Stimulated activated CD8-positive, alpha-beta memory T cell treated with anti-CD3 and anti-CD28 coated beads, Interleukin-4, amount 100 ng/mL, for 1 hour (primary cell): ENCODE data around the gene SS18L1.

Experiments used
- DNase-seq, 2 donors: peaks; one replicate each; pipeline ENCODE4 v3.0.0-alpha.2; 2020; ENCODE audit warnings: low read depth in 2 of 2, low spot score in 1 of 2

Gene SS18L1

GRCh38 chr20:62208795-62209755 is 65.5 kb downstream of the SS18L1 start:
- no peak for DNase-seq

DNA sequence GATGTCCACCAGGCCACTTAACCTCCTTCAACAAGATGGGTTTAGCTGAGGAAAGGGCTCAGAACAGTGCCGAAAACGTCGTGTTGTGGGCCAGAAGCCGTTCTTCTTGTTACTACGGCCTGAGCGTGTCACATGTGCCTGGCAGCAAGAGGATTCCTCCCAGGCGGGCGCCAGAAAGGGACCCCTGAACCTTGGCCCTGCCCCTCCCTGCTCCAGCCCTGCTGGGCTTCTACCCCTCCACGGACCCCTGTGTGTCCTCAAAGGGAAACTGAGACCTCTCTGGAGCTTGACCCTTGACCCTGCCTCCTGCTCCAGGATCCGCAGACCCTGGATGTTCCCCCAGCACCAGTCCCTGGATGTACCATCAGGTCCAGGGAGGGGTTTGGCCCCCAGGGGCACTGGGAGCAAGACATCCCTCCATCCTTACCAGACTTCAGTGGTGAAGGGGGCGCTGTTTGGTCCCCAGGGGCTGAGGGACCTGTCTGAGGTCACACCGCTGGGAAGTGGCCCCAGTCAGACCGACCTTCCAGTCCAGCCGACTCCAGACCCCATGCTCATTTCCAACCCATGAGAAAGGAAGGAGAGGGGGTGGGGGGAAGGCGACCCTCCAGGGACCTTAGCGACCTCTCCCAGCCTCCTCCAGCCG is 66.4 kb downstream of the SS18L1 start:
- DNase-seq, result no peak

- DNase-seq, result no peak
Measured at GRCh38 chr20:62210496-62210855, 66.9 kb downstream of the SS18L1 start.

- DNase-seq, result no peak
Measured at GRCh38 chr20:62211216-62211615, 67.6 kb downstream of the SS18L1 start.

GRCh38 chr20:62211769-62212288 is 68.3 kb downstream of the SS18L1 start:
- no peak for DNase-seq

DNA sequence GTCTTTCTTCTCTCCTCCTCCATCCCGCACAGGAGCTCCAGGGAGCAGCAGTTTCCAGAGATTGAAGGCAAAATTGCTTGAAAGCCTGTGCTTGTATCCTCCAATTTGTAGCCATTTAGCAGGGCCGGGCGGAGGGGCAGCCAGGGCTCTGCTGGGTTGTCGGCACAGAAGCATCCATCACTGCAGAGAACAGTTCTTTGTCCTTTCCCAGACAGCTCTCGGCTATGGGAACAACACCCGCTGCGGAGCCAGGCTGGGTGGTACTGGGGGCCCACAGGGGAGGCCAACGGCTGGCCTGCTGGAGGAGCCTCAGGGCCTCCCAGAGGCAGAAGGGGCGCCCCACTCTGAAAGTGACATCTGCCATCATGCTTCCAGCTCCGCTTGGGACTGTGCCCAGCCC is 68.7 kb downstream of the SS18L1 start:
- DNase-seq, result no peak

DNA sequence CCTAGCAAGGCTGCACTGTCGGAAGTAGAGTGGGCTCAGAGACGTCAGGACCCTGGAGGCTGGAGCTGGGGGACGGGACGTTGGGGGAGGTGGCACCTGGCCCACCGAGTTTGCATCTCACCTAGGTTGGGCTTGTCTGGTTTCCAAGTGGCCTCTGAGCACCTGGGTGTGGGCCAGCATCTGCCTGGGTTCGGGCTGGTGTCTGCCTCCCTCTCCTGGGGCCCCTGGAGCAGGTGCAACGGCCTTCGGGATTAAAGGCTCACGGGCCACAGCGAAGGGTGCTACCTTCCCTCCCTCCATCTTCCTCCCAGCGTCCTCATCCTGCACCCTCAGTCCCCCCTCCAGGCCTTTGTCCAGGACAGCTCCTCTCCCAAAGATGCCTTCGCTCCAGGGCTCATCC is 70.5 kb downstream of the SS18L1 start:
- DNase-seq, result no peak

DNA sequence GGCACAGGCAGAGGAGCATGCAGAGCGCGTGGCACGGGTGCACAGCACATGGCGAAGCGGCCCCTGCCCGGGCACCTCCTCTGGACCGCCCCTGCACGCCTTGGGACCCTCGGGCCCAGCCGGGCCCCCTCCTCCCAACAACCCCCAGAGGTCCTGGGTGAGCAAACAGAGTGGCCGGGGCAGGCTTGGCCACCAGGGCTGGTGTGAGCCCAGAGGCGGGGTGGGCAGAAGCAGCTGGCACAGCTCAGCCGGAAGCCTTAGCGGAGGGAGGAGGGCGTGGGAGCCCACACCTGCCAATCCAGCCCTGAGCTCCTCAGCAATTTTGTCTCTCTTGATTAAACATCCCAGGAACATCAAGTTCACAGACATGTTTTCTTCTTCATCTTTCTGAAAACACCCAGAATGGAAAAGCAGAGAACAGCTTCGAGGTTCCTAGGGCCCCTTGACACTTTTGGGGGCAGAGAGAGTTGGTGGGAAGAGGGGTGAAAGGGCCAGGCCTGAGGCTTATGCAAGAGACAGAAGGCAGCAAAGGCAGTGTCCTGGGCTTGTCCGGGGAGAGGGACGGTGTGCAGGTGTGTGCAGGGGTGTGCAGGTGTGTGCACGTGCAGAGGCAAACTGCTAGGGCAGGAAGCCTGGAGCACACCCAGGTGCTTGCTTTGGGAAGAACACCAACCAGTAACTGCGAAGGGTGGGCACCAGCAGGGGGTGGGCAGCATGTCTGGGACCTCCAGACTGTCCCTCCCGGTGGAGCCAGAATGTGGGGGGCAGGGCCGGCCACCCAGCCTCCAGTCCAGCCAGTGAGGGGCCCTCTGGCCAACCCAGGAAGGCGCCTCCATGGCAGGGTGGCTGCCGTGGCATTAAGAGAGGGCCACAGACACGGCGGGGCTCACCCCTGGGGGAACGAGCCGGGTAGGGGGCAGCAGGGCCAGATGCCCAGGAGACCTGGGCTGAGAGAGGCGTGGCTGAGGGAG is 71.7 kb downstream of the SS18L1 start:
- no peak for DNase-seq

DNA sequence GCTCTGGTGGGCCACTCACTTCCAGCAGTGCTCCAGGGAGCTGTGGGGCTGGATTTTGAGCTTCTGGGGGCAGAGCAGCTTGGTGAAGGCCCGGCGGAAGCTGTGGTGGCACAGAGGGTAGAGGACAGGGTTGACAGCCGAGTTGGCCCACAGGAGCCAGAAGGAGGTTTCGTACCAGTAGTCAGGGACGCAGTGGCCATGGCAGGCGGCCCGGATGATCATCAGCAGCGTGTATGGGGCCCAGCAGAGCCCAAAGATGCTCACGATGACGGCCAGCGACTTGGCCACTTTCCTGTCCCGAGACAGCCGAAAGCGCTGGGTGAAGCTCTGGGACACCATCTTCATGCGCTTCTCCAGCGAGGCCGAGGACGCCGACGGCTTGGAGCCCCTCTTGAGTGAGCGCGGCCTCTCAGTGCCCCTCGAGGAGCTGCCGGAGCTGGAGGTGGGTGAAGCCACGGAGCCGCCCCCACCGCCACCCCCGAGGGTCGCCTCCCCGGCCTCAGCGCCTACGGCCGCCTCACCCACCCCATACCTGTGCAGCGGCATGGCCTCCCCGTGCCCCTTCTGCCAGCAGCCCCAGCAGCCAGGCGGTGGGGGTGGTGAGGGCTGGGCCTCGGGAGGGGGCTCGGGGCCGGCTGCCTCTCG is 72.5 kb downstream of the SS18L1 start:
- DNase-seq, result no peak

DNA sequence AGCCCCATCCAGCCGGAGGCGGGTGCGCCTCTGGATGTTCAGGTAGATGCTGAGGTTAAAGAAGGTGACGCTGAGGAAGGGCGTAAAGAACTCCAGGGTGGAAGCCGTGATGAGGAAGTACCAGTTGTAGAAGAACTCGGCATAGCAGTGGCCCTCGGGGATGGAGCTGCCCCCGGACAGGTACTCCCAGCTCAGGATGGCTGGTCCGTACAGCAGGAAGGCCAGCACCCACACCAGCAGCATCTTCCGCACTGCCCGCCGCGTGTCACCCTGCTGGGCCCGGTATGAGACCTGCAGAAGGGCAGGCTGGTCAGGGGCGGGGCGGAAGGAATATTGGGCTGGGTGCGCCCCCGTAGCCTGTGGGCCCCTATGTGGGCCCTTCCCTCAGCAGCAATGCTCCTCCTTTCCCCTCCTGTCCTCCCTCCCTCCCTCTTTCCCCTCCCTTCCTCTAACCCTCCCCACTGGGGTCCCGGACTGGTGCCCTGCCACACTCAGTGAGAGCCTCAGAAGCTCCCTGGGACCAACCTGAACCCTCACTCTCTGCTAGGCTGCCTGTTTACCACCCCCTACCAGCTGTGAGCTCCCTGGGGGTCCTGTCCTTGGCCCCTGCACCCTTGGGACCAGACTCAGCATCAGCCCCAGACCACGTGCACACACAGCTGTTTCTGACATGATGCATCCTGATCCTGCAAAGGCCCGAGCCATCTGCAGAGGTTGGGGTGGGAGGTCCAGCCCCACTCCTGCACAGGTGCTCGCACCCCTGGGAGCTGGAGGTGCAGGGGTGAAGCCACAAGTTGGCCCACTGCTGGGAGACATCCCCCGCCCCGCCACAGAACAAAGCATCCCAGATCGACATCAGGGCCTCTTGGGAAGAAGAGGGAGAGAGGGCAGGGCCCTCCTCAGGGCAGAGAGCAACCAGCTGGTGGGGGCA is 73.3 kb downstream of the SS18L1 start:
- DNase-seq, result no peak

DNA sequence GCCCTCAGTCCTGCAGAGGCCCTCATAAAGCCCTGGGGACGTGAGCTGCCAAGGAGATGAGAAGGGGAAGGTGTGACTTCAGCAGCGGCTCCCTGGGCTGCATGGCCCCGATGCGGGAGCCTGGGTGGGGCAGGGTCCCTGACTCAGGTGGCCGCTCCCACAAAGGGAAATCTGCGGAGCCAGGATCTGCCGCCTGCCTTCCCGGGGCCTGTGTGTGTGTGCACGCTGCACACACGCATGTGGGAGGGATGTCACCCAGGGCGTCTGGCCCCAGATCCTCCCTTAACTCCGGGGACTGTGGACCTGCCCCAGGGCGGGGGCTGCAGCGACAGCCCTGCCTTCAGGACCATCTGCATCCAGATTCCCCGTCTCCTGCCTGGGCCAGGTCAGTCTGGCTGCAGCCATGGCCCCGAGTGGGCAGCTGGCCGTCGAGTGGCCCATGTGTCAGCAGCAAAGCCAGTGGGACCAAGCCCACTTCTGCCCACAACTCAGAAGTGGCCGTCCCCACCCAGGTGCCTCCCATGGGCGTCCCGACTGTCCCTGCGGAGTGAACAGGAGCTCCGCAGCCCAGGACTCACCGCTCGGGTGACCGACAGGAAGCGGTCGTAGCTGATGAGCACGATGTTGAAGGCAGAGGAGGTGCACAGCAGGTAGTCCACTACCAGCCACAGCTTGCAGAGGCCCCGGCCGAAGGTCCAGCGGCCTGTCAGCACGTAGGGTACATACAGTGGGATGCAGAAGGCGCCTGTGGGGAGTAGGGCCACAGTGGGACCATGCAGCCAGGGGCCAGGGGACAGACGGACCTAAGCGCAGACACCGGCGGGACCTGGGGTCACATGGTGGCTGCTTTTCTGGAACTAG is 74.6 kb downstream of the SS18L1 start:
- DNase-seq, result no peak

DNA sequence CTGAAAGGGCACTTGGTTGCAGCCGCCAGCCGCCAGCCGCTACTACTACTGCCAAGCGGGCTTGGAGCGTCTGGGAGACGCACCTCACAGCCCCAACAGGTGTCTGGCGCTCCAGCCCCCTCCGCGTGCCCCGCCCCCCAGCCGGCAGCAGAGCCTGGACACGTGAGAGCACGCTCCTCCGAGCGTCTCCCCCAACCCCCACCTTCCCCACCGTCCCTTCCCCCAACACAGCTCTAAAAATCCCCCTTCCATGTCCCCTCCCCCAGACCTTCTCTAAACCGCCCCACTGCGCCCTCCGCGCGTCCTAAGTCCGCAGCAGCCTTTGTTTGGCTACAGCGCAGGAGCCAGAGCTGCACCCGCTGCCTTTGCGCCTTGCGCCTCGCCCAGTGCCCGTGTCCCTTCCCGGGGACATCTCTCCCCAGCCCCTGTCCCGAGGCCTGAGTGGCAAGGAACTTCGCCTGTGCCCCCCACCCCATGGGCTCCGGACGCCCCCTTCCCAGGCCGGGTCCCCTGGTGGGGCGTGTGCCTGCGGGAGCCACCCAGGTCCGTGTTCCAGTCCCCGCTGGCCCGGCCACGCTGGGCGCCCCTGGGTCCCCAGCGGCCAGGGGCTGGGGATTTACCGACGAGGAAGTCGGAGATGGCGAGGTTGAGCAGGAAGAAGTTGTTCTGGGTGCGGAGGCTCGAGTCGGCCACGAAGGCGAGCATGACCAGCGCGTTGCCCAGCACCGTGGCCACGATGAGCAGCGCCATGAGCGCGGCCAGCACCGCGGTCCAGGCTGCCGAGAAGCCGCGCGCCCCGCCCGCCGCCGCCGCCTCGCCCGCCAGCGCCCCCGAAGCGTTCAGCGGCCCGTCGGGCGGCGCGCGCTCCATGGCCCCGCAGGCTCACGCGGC is 75.8 kb downstream of the SS18L1 start:
- DNase-seq, result no peak

DNA sequence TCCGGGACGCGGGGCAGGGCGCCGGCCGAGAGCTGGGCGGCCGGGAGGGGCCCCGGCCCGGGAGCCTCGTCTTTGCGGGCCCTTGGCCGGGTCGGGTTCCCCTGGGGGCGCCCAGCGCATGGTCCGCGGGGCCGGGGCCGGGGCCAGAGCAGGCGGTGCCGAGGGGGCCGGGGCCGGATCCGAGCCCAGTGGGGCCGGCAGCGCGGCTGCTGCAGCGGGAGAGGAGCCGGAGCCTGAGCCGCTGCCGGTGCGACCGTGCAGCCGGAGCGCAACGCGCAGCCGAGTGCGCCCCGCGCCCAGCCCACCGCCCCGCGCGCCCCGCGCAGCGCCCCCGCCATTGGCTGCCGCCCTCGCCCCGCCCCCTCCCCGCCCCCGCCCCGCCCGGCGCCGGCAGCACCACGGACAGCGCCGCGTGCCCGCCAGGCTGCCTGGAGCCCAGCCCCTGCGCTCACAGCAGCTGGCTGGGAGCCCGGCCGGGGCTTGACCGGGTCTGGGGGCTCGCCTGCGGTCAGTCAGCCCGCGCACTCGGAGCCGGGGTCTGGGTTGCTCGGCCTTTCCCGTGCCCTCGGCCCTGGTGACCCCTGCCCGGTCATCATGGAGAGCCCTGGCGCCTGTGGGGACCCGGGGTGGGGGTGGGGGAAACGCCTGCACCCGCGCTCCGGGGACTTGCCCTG is 76.6 kb downstream of the SS18L1 start, which contains the start of gene HRH3:
Gene HRH3, minus strand, starts transcription at position 287 of the 674 bp plus-strand sequence. CDS start 308 bp downstream, outside the sequence.
- peak in 1 of 2 donors; percentile 13 for DNase-seq

- no peak for DNase-seq
Measured at GRCh38 chr20:62220666-62221568, 77.3 kb downstream of the SS18L1 start.

DNA sequence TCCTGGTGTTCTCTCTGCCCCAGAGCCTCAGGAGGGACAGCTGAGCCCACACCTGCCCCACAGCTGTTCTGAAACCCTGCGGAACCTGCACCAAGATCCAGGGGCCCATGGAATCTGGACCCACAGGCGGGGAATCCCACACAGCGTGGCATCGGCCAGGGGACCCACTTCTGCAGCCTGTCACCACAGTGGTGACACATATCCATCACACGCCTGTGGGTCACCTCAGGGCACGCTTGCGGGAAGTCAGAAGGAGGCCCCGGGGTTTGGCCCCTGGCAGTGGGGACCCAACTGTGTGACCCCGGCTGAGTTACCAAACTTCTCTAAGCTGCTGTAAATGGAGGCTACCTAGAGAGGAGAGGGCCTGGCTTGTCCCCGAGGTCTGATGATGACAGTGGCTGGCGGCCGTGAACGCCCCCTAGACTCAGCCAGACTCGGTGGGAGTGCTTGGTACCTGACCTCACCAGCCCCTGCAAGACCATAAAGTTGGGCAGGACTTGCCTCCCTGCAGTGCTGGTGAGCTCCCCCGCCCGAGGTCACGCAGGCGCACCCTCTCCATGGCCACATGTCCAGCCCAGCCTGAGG is 78.8 kb downstream of the SS18L1 start:
- no peak for DNase-seq
